HepG2 (cell line): ENCODE results near the gene CTCF. TPM values are rescaled to one million over a fixed set of nuclear protein-coding genes. Genes with fewer than 3 reads are reported as not detected.
A peak's percentile ranks its signal among the peaks of the same experiment; 100 is the strongest.

Source experiments
- CHCHD3 ChIP-seq: sonication (generic); formaldehyde crosslinking; IDR thresholded peaks from 2 replicates; pipeline ENCODE4 v1.8.0; 2022; ENCODE audit warnings: mild to moderate bottlenecking, missing genetic modification reagents, moderate library complexity
- CREBL2 ChIP-seq: sonication (generic); formaldehyde crosslinking; IDR thresholded peaks from 2 replicates; pipeline ENCODE4 v1.8.1; 2023; ENCODE audit warnings: missing genetic modification reagents, mild to moderate bottlenecking, borderline replicate concordance
- HDAC2 ChIP-seq: sonication (generic); formaldehyde crosslinking; IDR thresholded peaks from 2 replicates; pipeline ENCODE4 v1.4.0; 2020; ENCODE audit warnings: missing genetic modification reagents
- MIXL1 ChIP-seq: IDR thresholded peaks from 2 replicates; pipeline ENCODE4 v1.6.1; 2016
- NR1H2 ChIP-seq: sonication (generic); formaldehyde crosslinking; IDR thresholded peaks from 2 replicates; pipeline ENCODE4 v1.8.1; 2022; ENCODE audit warnings: low read depth, missing genetic modification reagents, borderline replicate concordance
- REST ChIP-seq, 2 experiments: IDR thresholded peaks; 2 replicates each; pipeline ENCODE4 v1.6.1; 2011 to 2012; ENCODE audit warnings: low read length in 2 of 2, borderline replicate concordance in 1 of 2, low read depth in 1 of 2, mild to moderate bottlenecking in 1 of 2, moderate library complexity in 1 of 2
- RNF2 ChIP-seq: fragments of 450-650 bp; conservative IDR thresholded peaks from 2 replicates; pipeline ENCODE4 v1.6.1; 2016; ENCODE audit warnings: low read depth
- RORA ChIP-seq: sonication (generic); formaldehyde crosslinking; IDR thresholded peaks from 2 replicates; pipeline ENCODE4 v1.5.0; 2020; ENCODE audit warnings: mild to moderate bottlenecking, missing genetic modification reagents, moderate library complexity
- SATB2 ChIP-seq: sonication (generic); formaldehyde crosslinking; IDR thresholded peaks from 2 replicates; pipeline ENCODE4 v1.5.0; 2020; ENCODE audit warnings: missing genetic modification reagents
- SMAD9 ChIP-seq: sonication (generic); formaldehyde crosslinking; IDR thresholded peaks from 2 replicates; pipeline ENCODE4 v1.5.1; 2020; ENCODE audit warnings: mild to moderate bottlenecking, missing genetic modification reagents
- SRSF9 ChIP-seq: fragments of 200-400 bp; formaldehyde crosslinking; IDR thresholded peaks from 2 replicates; pipeline ENCODE4 v1.6.1; 2018; ENCODE audit warnings: borderline replicate concordance, mild to moderate bottlenecking, low read depth, low read length; ENCODE audit not compliant: insufficient read depth, poor library complexity, severe bottlenecking
- TBX3 ChIP-seq: fragments of 450-650 bp; IDR thresholded peaks from 2 replicates; pipeline ENCODE4 v1.6.1; 2017; ENCODE audit warnings: antibody characterized with exemption, mild to moderate bottlenecking, inconsistent platforms, borderline replicate concordance
- TEAD3 ChIP-seq: optimal IDR thresholded peaks from 2 replicates; pipeline ENCODE3; 2016; ENCODE audit warnings: borderline replicate concordance
- TOE1 ChIP-seq: sonication (generic); formaldehyde crosslinking; IDR thresholded peaks from 2 replicates; pipeline ENCODE4 v1.4.0; 2020; ENCODE audit warnings: mild to moderate bottlenecking, missing genetic modification reagents
- ZNF207 ChIP-seq: fragments of 450-650 bp; IDR thresholded peaks from 2 replicates; pipeline ENCODE4 v1.6.1; 2016; ENCODE audit warnings: antibody characterized with exemption, borderline replicate concordance
- ZNF383 ChIP-seq: sonication (generic); formaldehyde crosslinking; IDR thresholded peaks from 2 replicates; pipeline ENCODE4 v1.4.0; 2020; ENCODE audit warnings: missing genetic modification reagents, mild to moderate bottlenecking, borderline replicate concordance
- ZNF432 ChIP-seq: sonication (generic); formaldehyde crosslinking; IDR thresholded peaks from 2 replicates; pipeline ENCODE4 v1.5.0; 2020; ENCODE audit warnings: missing genetic modification reagents, mild to moderate bottlenecking, borderline replicate concordance
- ZNF44 ChIP-seq: sonication (generic); formaldehyde crosslinking; IDR thresholded peaks from 2 replicates; pipeline ENCODE4 v1.5.1; 2020; ENCODE audit warnings: mild to moderate bottlenecking, missing genetic modification reagents
- ZNF672 ChIP-seq: sonication (generic); formaldehyde crosslinking; IDR thresholded peaks from 2 replicates; pipeline ENCODE4 v1.8.1; 2022; ENCODE audit warnings: missing genetic modification reagents
- ZNF790 ChIP-seq: sonication (generic); formaldehyde crosslinking; IDR thresholded peaks from 2 replicates; pipeline ENCODE4 v1.8.0; 2022; ENCODE audit warnings: missing genetic modification reagents, mild to moderate bottlenecking, borderline replicate concordance
- polyA plus RNA-seq, 8 experiments: library from polyadenylated mRNA; depleted of rRNA in 3 of 8; stranded (reverse) in 7 of 8; unstranded in 1 of 8; fragments of >200 nt; fragmentation: Illumina TruSeq in 4 of 8; extraction: Trizol in 4 of 8; gene quantifications; 2 replicates each; pipeline versions ENCODE4 v1.2.1 to v1.2.3, GENCODE V29; 2011 to 2016; ENCODE audit warnings: low read depth in 4 of 8, missing spikeins in 1 of 8, mixed read lengths in 1 of 8; ENCODE audit not compliant: insufficient read depth in 1 of 8
- total RNA-seq, 5 experiments: library from RNA; depleted of rRNA; stranded (reverse); fragments of >200 nt; fragmentation: Illumina TruSeq; extraction: Trizol; gene quantifications; 2 replicates each; pipeline ENCODE4 v1.2.3, GENCODE V29; 2016; ENCODE audit warnings: low read depth in 1 of 5
- TF ChIP-seq, protein P1 (sequence below): sonication (generic); formaldehyde crosslinking; IDR thresholded peaks from 2 replicates; pipeline ENCODE4 v1.5.1; 2020; ENCODE audit warnings: mild to moderate bottlenecking, missing genetic modification reagents, moderate library complexity

CTCF gene
- total and polyA plus RNA-seq, 2 of the 13 experiments (the other 11 are each of a cell fraction or from before 2014, with no cell fraction given) = 19.5 to 37.5 TPM

GRCh38 chr16:67546761-67547422 lies 15.4 kb upstream of the CTCF start (continued):
- TF ChIP-seq, protein P1, sequence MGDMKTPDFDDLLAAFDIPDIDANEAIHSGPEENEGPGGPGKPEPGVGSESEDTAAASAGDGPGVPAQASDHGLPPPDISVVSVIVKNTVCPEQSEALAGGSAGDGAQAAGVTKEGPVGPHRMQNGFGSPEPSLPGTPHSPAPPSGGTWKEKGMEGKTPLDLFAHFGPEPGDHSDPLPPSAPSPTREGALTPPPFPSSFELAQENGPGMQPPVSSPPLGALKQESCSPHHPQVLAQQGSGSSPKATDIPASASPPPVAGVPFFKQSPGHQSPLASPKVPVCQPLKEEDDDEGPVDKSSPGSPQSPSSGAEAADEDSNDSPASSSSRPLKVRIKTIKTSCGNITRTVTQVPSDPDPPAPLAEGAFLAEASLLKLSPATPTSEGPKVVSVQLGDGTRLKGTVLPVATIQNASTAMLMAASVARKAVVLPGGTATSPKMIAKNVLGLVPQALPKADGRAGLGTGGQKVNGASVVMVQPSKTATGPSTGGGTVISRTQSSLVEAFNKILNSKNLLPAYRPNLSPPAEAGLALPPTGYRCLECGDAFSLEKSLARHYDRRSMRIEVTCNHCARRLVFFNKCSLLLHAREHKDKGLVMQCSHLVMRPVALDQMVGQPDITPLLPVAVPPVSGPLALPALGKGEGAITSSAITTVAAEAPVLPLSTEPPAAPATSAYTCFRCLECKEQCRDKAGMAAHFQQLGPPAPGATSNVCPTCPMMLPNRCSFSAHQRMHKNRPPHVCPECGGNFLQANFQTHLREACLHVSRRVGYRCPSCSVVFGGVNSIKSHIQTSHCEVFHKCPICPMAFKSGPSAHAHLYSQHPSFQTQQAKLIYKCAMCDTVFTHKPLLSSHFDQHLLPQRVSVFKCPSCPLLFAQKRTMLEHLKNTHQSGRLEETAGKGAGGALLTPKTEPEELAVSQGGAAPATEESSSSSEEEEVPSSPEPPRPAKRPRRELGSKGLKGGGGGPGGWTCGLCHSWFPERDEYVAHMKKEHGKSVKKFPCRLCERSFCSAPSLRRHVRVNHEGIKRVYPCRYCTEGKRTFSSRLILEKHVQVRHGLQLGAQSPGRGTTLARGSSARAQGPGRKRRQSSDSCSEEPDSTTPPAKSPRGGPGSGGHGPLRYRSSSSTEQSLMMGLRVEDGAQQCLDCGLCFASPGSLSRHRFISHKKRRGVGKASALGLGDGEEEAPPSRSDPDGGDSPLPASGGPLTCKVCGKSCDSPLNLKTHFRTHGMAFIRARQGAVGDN (CRISPR knock-in tag) = peak; percentile 59
- TF ChIP-seq TEAD3 (CRISPR knock-in tag) (peak; percentile 67), RORA (CRISPR knock-in tag) (no peak), TBX3 (no peak), ZNF383 (CRISPR knock-in tag) (0 out of 2 replicates have a peak, but pooled peaks have one; percentile 5), CHCHD3 (CRISPR knock-in tag) (no peak), ZNF790 (CRISPR knock-in tag) (no peak), NR1H2 (no peak), ZNF207 (no peak), MIXL1 (CRISPR knock-in tag) (0 out of 2 replicates have a peak, but pooled peaks have one; percentile 42), TOE1 (CRISPR knock-in tag) (0 out of 2 replicates have a peak, but pooled peaks have one; percentile 22), RNF2 (no peak), ZNF44 (CRISPR knock-in tag) (no peak), ZNF672 (CRISPR knock-in tag) (no peak), HDAC2 (peak; percentile 31; the same call in 1 of the 2 replicates), SATB2 (CRISPR knock-in tag) (no peak), ZNF432 (no peak), REST (IDR thresholded peaks at IDR 0.05; ENCODE audit: borderline replicate concordance in 1 of 2, low read depth in 1 of 2, low read length in 2 of 2) (0 out of 4 replicates have a peak, but pooled peaks of 1 of the 2 experiments have one; percentile 34), SRSF9 (no peak), SMAD9 (CRISPR knock-in tag) (no peak), CREBL2 (no peak)
